Esophagus muscularis mucosa (tissue), 4 donors: ENCODE measurements around the gene AGXT. TPM values are rescaled to one million over a fixed set of nuclear protein-coding genes. Genes with fewer than 3 reads are reported as not detected.
A peak's percentile ranks its signal among the peaks of the same experiment; 100 is the strongest.
"Not testable (repeated sequence)": the region's sequence is repeated elsewhere in the genome, so short reads cannot be mapped to it uniquely, and the experiment has no call there.

Source experiments
- DNase-seq: peaks from one replicate; pipeline ENCODE4 v3.0.0-alpha.2; 2017; ENCODE audit errors: extremely low spot score
- H3K27ac ChIP-seq, 4 donors: fragments of 200-600 bp; sonication (generic); replicated peaks in 1 of 4; 1 replicate in 3 of 4; 2 replicates in 1 of 4; pipeline ENCODE4 v1.5.1; 2016 to 2019; ENCODE audit warnings: mild to moderate bottlenecking in 1 of 4
- H3K27me3 ChIP-seq, 4 donors: fragments of 200-600 bp; sonication (generic); one replicate each; pipeline versions ENCODE4 v1.5.1 to v1.6.0; 2016 to 2019
- H3K36me3 ChIP-seq, 4 donors: fragments of 200-600 bp; sonication (generic); one replicate each; pipeline ENCODE4 v1.5.1; 2016 to 2019
- H3K4me1 ChIP-seq, 4 donors: fragments of 200-600 bp; sonication (generic); one replicate each; pipeline ENCODE4 v1.5.1; 2016 to 2019
- H3K4me3 ChIP-seq, 4 donors: fragments of 200-600 bp; sonication (generic); 1 replicate in 2 of 4; 2 replicates in 2 of 4; pipeline ENCODE4 v1.5.1; 2016 to 2019; ENCODE audit warnings: mild to moderate bottlenecking in 4 of 4, moderate library complexity in 1 of 4
- H3K9me3 ChIP-seq, 4 donors: fragments of 200-600 bp; sonication (generic); 1 replicate in 3 of 4; 2 replicates in 1 of 4; pipeline ENCODE4 v1.5.1; 2016 to 2019
- EP300 ChIP-seq: sonication (generic); formaldehyde crosslinking; IDR thresholded peaks from one replicate; pipeline ENCODE4 v1.6.1; 2017; ENCODE audit warnings: antibody characterized with exemption
- POLR2A ChIP-seq: fragments of 450-650 bp; IDR thresholded peaks from one replicate; pipeline ENCODE4 v1.6.1; 2017; ENCODE audit warnings: antibody characterized with exemption, moderate library complexity, mild to moderate bottlenecking, low read depth
- POLR2AphosphoS5 ChIP-seq, 2 donors: sonication (generic); formaldehyde crosslinking; IDR thresholded peaks; one replicate each; pipeline ENCODE4 v1.6.1; 2017; ENCODE audit warnings: antibody characterized with exemption in 2 of 2
- WGBS: methylation state at CpG from one replicate; pipeline ENCODE4 v1.1.5; 2018; 5-methylcytosine and 5-hydroxymethylcytosine counted together
- intact Hi-C: fragments of 100-400 bp; cut with DNase I; formaldehyde crosslinking; loops from one replicate; pipeline ENCODE4 v1.15.1; 2023
- total RNA-seq, 4 donors: library from RNA; depleted of rRNA; stranded (reverse); fragments of >200 nt; gene quantifications; one replicate each; pipeline versions ENCODE4 v1.1.0 to v1.2.1, GENCODE V29; 2016
- TF ChIP-seq, protein P1 (sequence below), 3 experiments: fragments of 200-600 bp in 2 of 3; fragments of 450-650 bp in 1 of 3; sonication (generic) in 2 of 3; IDR thresholded peaks; one replicate each; pipeline ENCODE4 v1.5.1; 2017 to 2019; ENCODE audit warnings: antibody characterized with exemption in 3 of 3, mild to moderate bottlenecking in 2 of 3, moderate library complexity in 1 of 3

The AGXT gene
- total RNA-seq, 4 donors from 2014 or later: not detected

GRCh38 chr2:240839152-240840143, 29.2 kb upstream of the AGXT start:
- no peak for DNase-seq
- intact Hi-C loops: loop anchor here (10.0 kb wide), 1 partner anchor 325 kb away; no protein-coding TSS in a partner anchor
- H3K36me3 ChIP-seq: no peaks in the 10 kb centered on the region
- H3K4me3 ChIP-seq: no peak overlapping the region
- H3K4me1 ChIP-seq: peaks cover 0 to 7% (median 2%) of the 10 kb centered on the region in 4 donors
- H3K27ac ChIP-seq: no peak overlapping the region
- WGBS: 89% methylated on average over 17 of the region's 28 CpGs
- TF ChIP-seq POLR2AphosphoS5 (IDR thresholded peaks at IDR 0.05) (no peak), POLR2A (no peak)
- peaks cover 0 to 27% (median 3%) of the 10 kb centered on the region in 4 donors for H3K27me3 ChIP-seq
- H3K9me3 ChIP-seq: no peaks in the 10 kb centered on the region

- intact Hi-C loops: no loop called here
- no peak for DNase-seq
- no peak overlapping the region for H3K27ac ChIP-seq
- H3K4me3 ChIP-seq: no peak overlapping the region
- H3K27me3 ChIP-seq: peaks cover 0 to 27% (median 3%) of the 10 kb centered on the region in 4 donors
- TF ChIP-seq, protein P1, sequence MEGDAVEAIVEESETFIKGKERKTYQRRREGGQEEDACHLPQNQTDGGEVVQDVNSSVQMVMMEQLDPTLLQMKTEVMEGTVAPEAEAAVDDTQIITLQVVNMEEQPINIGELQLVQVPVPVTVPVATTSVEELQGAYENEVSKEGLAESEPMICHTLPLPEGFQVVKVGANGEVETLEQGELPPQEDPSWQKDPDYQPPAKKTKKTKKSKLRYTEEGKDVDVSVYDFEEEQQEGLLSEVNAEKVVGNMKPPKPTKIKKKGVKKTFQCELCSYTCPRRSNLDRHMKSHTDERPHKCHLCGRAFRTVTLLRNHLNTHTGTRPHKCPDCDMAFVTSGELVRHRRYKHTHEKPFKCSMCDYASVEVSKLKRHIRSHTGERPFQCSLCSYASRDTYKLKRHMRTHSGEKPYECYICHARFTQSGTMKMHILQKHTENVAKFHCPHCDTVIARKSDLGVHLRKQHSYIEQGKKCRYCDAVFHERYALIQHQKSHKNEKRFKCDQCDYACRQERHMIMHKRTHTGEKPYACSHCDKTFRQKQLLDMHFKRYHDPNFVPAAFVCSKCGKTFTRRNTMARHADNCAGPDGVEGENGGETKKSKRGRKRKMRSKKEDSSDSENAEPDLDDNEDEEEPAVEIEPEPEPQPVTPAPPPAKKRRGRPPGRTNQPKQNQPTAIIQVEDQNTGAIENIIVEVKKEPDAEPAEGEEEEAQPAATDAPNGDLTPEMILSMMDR (IDR thresholded peaks at IDR 0.05): peak; percentile 20 to 48 (median 32)
- TF ChIP-seq POLR2AphosphoS5 (IDR thresholded peaks at IDR 0.05): no peak
- no peak for TF ChIP-seq EP300
- TF ChIP-seq POLR2A: no peak
- H3K4me1 ChIP-seq: peaks cover 0 to 7% (median 2%) of the 10 kb centered on the region in 4 donors
- WGBS: 22% methylated on average over 4 of the region's 9 CpGs
- H3K36me3 ChIP-seq: no peaks in the 10 kb centered on the region
- no peaks in the 10 kb centered on the region for H3K9me3 ChIP-seq
These were observed 28.1 kb upstream of the AGXT start for GRCh38 chr2:240840435-240841060.

DNA sequence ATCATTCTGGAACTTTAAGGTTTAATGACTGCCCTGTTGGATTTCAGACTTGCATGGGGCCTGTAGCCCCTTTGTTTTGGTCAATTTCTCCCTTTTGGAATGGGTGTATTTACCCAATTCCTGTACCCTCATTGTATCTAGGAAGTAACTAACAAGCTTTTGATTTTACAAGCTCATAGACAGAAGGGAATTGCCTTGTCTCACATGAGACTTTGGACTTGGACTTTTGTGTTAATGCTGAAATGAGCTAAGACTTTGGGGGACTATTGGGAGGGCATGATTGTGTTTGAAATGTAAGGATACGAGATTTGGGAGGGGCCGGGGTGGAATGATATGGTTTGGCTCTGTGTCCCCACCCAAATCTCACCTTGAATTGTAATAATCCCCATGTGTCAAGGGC, 22.3 kb upstream of the AGXT start:
- intact Hi-C loops, H3K4me1 ChIP-seq, H3K27ac ChIP-seq, H3K36me3 ChIP-seq, H3K4me3 ChIP-seq, H3K9me3 ChIP-seq, DNase-seq: not testable (repeated sequence)
- WGBS: 81% methylated on average over 2 of the region's 2 CpGs
- peaks cover 0 to 22% (median 0%) of the 10 kb centered on the region in 4 donors for H3K27me3 ChIP-seq

GRCh38 chr2:240846873-240847595, 21.6 kb upstream of the AGXT start:
- H3K4me1 ChIP-seq: no peaks in the 10 kb centered on the region
- intact Hi-C loops: no loop called here
- H3K9me3 ChIP-seq: no peaks in the 10 kb centered on the region
- H3K36me3 ChIP-seq: no peaks in the 10 kb centered on the region
- DNase-seq: no peak
- TF ChIP-seq POLR2AphosphoS5 (IDR thresholded peaks at IDR 0.05): no peak
- TF ChIP-seq EP300: no peak
- WGBS: 76% methylated on average over 5 of the region's 5 CpGs
- no peak overlapping the region for H3K4me3 ChIP-seq
- H3K27ac ChIP-seq: no peak overlapping the region
- H3K27me3 ChIP-seq: peaks cover 0 to 21% (median 2%) of the 10 kb centered on the region in 4 donors

GRCh38 chr2:240847817-240848216, 20.8 kb upstream of the AGXT start:
- intact Hi-C loops: no loop called here
- H3K36me3 ChIP-seq: no peaks in the 10 kb centered on the region
- H3K4me3 ChIP-seq: no peak overlapping the region
- H3K9me3 ChIP-seq: no peaks in the 10 kb centered on the region
- no peak for DNase-seq
- H3K27ac ChIP-seq: no peak overlapping the region
- H3K4me1 ChIP-seq: no peaks in the 10 kb centered on the region
- TF ChIP-seq POLR2A: no peak
- no peak for TF ChIP-seq EP300
- WGBS: 90% methylated on average over 13 of the region's 13 CpGs
- peaks cover 0 to 26% (median 2%) of the 10 kb centered on the region in 4 donors for H3K27me3 ChIP-seq

DNA sequence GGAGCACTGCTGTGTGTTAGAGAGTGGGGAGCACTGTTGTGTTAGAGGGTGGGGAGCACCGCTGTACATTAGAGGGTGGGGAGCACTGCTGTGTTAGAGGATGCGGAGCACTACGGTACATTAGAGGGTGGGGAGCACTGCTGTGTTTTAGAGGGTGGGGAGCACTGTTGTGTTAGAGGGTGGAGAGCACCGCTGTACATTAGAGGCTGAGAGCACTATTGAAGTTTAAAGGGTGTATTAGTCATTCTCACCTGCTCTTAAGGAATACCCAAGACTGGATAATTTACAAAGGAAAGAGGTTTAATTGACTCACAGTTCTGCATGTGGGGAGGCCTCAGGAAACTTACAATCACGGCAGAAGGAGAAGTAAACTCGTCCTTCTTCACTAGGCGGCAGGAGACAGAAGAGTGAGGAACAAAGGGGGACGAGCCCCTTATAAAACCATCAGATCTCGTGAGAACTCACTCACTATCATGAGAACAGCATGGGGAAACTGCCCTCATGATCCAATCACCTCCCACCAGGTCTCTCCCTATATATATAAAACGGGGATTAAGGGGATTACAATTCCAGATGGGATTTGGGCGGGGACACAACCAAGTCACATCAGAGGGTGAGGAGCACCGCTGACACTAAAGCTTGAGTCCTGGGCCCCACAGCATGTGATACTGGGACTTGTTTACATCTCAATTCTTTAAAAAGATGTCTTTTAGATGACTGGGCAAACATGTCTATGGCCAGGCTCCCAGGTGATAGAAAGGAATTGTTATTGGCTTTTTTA, 19.5 kb upstream of the AGXT start:
- H3K27ac ChIP-seq: no peak overlapping the region
- WGBS: 69% methylated on average over 12 of the region's 12 CpGs
- peaks cover 0 to 30% (median 2%) of the 10 kb centered on the region in 4 donors for H3K27me3 ChIP-seq
- H3K4me3 ChIP-seq: no peak overlapping the region
- H3K36me3 ChIP-seq: no peaks in the 10 kb centered on the region
- H3K4me1 ChIP-seq: no peaks in the 10 kb centered on the region
- no peaks in the 10 kb centered on the region for H3K9me3 ChIP-seq
- DNase-seq: no peak
- TF ChIP-seq EP300: no peak
- TF ChIP-seq, protein P1 (IDR thresholded peaks at IDR 0.05): no peak
- TF ChIP-seq POLR2AphosphoS5 (IDR thresholded peaks at IDR 0.05): no peak
- TF ChIP-seq POLR2A: no peak
- intact Hi-C loops: no loop called here
